Transverse colon (tissue), 4 donors: ENCODE measurements around the gene EPN2.

Experiments used
- EP300 ChIP-seq: sonication (generic); formaldehyde crosslinking; IDR thresholded peaks from one replicate; pipeline ENCODE4 v1.6.1; 2017; ENCODE audit warnings: antibody characterized with exemption, low read depth
- POLR2A ChIP-seq: fragments of 450-650 bp; IDR thresholded peaks from one replicate; pipeline ENCODE4 v1.6.1; 2016; ENCODE audit warnings: antibody characterized with exemption, mild to moderate bottlenecking, moderate library complexity
- POLR2AphosphoS5 ChIP-seq, 3 donors: sonication (generic); formaldehyde crosslinking; IDR thresholded peaks; one replicate each; pipeline ENCODE4 v1.6.1; 2016; ENCODE audit warnings: antibody characterized with exemption in 3 of 3
- TF ChIP-seq, protein P1 (sequence below), 5 experiments: fragments of 200-600 bp in 3 of 5; fragments of 450-650 bp in 2 of 5; sonication (generic) in 3 of 5; IDR thresholded peaks; 1 replicate in 2 of 5; 2 replicates in 3 of 5; pipeline ENCODE4 v1.5.1; 2016 to 2017; ENCODE audit warnings: antibody characterized with exemption in 5 of 5, inconsistent platforms in 3 of 5, mild to moderate bottlenecking in 2 of 5, moderate library complexity in 1 of 5

- TF ChIP-seq, protein P1, sequence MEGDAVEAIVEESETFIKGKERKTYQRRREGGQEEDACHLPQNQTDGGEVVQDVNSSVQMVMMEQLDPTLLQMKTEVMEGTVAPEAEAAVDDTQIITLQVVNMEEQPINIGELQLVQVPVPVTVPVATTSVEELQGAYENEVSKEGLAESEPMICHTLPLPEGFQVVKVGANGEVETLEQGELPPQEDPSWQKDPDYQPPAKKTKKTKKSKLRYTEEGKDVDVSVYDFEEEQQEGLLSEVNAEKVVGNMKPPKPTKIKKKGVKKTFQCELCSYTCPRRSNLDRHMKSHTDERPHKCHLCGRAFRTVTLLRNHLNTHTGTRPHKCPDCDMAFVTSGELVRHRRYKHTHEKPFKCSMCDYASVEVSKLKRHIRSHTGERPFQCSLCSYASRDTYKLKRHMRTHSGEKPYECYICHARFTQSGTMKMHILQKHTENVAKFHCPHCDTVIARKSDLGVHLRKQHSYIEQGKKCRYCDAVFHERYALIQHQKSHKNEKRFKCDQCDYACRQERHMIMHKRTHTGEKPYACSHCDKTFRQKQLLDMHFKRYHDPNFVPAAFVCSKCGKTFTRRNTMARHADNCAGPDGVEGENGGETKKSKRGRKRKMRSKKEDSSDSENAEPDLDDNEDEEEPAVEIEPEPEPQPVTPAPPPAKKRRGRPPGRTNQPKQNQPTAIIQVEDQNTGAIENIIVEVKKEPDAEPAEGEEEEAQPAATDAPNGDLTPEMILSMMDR (IDR thresholded peaks at IDR 0.05), result no peak
- TF ChIP-seq POLR2A (no peak), POLR2AphosphoS5 (IDR thresholded peaks at IDR 0.05) (no peak), EP300 (no peak)
These were observed 58.4 kb downstream of the EPN2 start for GRCh38 chr17:19295473-19296135.
